HG02642 (cell line): ENCODE results near the gene TMC4.

ENCODE experiments used
- ATAC-seq: cut with Tn5 transposase; IDR thresholded peaks from one replicate; pipeline ENCODE4 v1.9.1; 2021; ENCODE audit warnings: mild to moderate bottlenecking; ENCODE audit not compliant: unreplicated experiment, poor library complexity

The TMC4 gene

GRCh38 chr19:54159352-54160181 lies 13.4 kb downstream of the TMC4 start, which contains the start of gene LENG1:
TSS of gene LENG1 (minus strand) at chr19:54159721. CDS start at chr19:54159695, 26 bp downstream.
- peak; percentile 90 for ATAC-seq

- no peak for ATAC-seq
Measured at GRCh38 chr19:54158812-54159351, 14.1 kb downstream of the TMC4 start.

GRCh38 chr19:54156953-54157352 lies 16.0 kb downstream of the TMC4 start:
- no peak for ATAC-seq

GRCh38 chr19:54156490-54156889 lies 16.5 kb downstream of the TMC4 start:
- no peak for ATAC-seq

- ATAC-seq = no peak
Measured at GRCh38 chr19:54155694-54156093, 17.3 kb downstream of the TMC4 start.

GRCh38 chr19:54154603-54155345 lies 18.2 kb downstream of the TMC4 start:
- ATAC-seq = no peak

- ATAC-seq = no peak
Measured at GRCh38 chr19:54153731-54154326, 19.1 kb downstream of the TMC4 start.

- no peak for ATAC-seq
Measured at GRCh38 chr19:54152878-54153524, 20.0 kb downstream of the TMC4 start.

- ATAC-seq = no peak
Measured at GRCh38 chr19:54152267-54152666, 20.7 kb downstream of the TMC4 start.

GRCh38 chr19:54151362-54152035 lies 21.5 kb downstream of the TMC4 start:
- ATAC-seq = no peak

GRCh38 chr19:54149021-54149812 lies 23.7 kb downstream of the TMC4 start:
- ATAC-seq = no peak

- no peak for ATAC-seq
Measured at GRCh38 chr19:54148158-54148557, 24.8 kb downstream of the TMC4 start.

- ATAC-seq = no peak
Measured at GRCh38 chr19:54147676-54148075, 25.3 kb downstream of the TMC4 start.

- ATAC-seq = no peak
Measured at GRCh38 chr19:54145541-54146158, 27.3 kb downstream of the TMC4 start.

GRCh38 chr19:54142166-54142780 lies 30.7 kb downstream of the TMC4 start:
- ATAC-seq = no peak

- ATAC-seq = no peak
Measured at GRCh38 chr19:54141356-54141755, 31.6 kb downstream of the TMC4 start.

GRCh38 chr19:54138489-54139256 lies 34.3 kb downstream of the TMC4 start:
- ATAC-seq = no peak
